HPDE6-E6E7 (cell line): ENCODE results near the gene NAGLU.
A peak's percentile ranks its signal among the peaks of the same experiment; 100 is the strongest.

Experiments used
- DNase-seq: peaks from one replicate; pipeline ENCODE4 v3.0.0; 2011; ENCODE audit warnings: missing footprints; ENCODE audit errors: extremely low spot score

Gene NAGLU

GRCh38 chr17:42536048-42536371 lies at the start of gene NAGLU:
Gene NAGLU, plus strand, starts transcription at chr17:42536241. Its CDS starts 32 bp downstream, at chr17:42536273.
- peak; percentile 94 for DNase-seq

DNA sequence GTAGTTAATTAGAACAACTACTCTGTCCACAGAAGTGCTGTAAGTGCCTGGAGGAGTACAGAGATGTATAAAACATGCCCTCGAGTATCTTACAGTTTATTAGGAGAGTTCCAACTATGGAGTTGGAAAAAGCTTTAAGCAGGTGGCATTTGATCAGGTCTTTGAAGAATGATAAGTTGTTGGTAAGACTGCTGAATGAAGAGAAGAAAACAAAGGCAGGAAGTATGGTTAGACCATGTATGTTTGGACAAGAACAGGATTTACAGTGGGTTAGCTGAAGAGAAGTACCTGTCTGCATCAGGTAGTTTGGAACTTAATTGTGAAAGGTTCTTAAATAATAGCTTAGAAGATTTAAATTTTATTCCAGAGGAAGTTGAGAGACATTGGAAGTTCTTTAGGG lies 48.0 kb upstream of the NAGLU start:
- DNase-seq, result no peak

DNA sequence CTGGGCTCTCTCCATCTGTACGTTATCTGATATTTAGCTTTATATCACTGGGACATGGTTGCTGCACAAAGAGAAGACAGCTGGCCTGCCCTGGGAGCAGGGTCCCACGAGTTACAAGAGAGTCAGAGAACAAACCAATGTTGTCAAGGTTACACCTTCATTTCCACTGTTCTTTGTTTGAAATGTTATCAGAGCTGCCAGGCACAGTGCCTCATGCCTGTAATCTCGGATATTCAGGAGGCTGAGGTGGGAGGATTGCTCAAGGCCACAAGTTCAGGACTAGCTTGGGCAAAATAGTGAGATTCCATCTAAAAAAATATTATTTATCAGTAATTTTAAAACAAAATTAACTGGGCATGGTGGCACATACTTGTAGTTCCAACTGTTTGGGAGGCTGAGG lies 42.7 kb upstream of the NAGLU start:
- DNase-seq, result no peak

DNA sequence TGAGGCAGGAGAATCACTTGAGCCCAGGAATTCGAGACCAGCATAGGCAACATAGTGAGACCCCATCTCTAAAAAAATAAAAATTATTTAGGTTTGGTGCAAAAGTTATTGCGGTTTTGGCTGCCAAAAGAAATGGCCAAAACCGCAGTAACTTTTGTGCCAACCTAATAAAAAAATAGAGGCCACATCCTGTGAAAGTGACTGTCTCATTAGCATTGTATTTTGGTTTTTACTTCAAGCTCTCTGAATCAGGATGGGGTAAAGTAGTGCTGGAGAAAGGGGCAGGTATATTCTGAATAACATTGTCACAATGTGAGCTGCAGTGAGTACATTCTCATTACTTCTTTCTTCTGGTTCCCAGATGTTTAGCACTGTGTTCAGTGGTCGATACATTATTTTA lies 41.4 kb upstream of the NAGLU start:
- no peak for DNase-seq

- DNase-seq, result no peak
Observed at GRCh38 chr17:42498828-42499227, 37.2 kb upstream of the NAGLU start.

DNA sequence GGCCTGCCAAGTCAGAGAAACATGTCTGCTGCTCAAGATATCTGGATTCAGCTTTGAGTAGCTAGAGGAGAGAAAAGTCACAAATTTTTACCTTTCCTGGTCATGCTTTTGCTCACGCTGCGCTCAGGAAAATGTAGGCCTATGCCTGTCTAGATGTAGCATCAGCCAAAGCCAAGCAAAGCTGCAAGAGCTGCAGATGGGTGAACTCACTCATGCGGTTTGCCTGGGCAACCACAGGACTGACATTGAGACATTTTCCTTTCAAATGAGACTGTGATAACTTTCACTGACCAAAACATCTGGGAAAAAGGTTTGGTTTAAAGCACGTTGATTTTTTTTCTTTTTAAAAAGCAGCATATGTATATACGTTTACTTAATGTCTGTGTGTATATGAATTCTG lies 34.0 kb upstream of the NAGLU start:
- DNase-seq, result no peak

GRCh38 chr17:42502926-42503325 lies 33.1 kb upstream of the NAGLU start:
- DNase-seq, result no peak

GRCh38 chr17:42507671-42508070 lies 28.4 kb upstream of the NAGLU start:
- DNase-seq, result no peak

- no peak for DNase-seq
Observed at GRCh38 chr17:42508426-42509165, 27.4 kb upstream of the NAGLU start.

DNA sequence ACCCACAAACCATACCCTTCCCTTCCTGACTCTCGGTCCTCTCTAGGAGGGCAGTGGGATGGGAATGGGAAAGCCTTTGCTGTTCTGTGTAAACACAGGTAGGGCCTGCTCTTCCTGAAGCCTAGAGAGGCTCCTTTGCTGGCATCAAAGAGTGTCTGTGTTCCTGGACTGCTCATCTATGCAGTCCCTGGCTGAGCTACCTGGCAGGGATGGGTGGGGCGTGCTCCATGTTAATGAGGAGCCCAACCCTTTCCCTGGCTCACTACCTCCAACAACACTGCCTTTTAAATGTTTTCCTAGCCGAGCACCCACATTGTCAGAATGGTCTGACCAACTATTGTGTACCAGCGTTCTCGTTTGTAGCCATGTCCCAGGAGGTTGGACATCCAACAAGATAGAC lies 26.6 kb upstream of the NAGLU start:
- DNase-seq, result no peak

DNA sequence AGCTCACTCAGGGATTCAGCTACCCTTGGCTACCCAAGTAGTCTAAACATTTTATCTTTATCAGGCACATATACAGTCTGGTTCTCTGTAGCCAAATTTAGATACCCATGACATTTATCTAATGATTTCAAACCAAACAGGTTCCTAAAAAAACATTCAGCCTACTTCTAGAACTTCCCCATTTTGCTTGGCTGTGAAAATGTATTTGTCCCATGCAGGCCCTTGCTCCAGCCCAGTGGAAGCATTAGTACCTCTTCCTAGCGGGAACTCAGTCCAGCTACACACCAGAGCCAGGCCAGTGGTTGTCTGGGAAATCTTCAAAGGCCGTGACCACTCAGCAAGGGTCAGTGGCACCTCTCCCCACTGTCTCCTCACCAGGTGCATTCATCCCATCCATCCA lies 26.2 kb upstream of the NAGLU start:
- DNase-seq, result no peak

GRCh38 chr17:42512246-42512645 lies 23.8 kb upstream of the NAGLU start:
- DNase-seq, result no peak

GRCh38 chr17:42512733-42513251 lies 23.2 kb upstream of the NAGLU start:
- DNase-seq, result no peak

- no peak for DNase-seq
Observed at GRCh38 chr17:42513686-42514085, 22.4 kb upstream of the NAGLU start.

DNA sequence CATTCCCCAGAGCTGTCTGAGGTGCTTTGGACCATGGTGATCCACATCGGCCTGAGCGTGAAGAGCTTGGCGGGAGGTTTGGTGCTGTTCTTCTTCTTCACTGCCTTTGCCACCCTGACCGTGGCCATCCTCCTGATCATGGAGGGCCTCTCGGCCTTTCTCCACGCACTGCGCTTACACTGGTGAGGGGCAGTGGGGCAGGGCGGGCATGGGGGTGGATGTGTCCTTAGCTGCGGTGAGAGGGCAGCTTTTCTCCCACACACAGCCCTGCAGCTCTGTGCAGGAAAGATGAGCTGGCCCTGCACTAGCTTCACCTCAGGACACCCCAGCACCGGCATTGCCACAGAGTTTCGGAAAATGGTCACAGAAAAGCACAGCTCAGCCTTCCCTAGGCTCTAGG lies 21.8 kb upstream of the NAGLU start:
- DNase-seq, result no peak

DNA sequence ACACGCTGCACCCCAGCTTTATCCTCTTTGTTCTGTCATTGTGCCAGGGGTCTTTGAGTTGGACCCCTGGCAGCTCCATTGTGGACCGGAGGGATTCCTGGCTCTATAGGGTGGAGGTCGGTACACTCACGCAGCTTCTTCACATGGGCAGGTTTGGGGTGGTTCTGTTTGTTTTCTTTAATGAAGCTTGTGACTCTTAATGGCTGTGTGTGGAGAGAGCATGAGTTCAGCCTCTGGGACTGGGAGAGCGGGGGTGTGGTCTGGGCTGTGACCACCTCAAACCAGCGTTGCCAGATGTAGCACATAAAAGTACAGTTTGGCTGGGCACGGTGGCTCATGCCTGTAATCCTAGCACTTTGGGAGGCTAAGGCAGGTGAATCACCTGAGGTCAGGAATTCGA lies 21.2 kb upstream of the NAGLU start:
- DNase-seq, result no peak

DNA sequence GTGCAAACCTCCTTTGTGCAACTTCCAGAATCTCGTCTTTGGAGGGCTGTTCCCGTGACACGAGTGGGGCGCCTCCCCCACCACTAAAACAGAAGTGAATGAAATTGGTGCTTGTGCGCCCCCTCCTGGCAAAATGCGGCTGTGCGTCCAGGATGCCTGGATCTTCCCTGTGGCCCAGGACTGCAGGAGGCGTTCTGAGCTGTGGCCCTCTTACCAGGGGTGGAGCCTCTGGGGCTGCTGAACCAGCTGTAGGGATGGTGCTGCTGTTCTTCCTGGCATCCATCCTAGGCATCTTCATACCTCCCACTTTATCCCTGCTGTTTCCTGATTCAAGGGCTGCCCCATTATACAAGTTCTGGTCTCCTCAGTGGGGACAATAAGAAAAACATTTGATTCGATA lies 18.5 kb upstream of the NAGLU start:
- peak; percentile 98 for DNase-seq

- DNase-seq, result peak; percentile 87
Observed at GRCh38 chr17:42518046-42518754, 17.8 kb upstream of the NAGLU start.

GRCh38 chr17:42518755-42519545 lies 17.1 kb upstream of the NAGLU start:
- peak; percentile 42 for DNase-seq

- DNase-seq, result peak; percentile 82
Observed at GRCh38 chr17:42519546-42520491, 16.2 kb upstream of the NAGLU start.

DNA sequence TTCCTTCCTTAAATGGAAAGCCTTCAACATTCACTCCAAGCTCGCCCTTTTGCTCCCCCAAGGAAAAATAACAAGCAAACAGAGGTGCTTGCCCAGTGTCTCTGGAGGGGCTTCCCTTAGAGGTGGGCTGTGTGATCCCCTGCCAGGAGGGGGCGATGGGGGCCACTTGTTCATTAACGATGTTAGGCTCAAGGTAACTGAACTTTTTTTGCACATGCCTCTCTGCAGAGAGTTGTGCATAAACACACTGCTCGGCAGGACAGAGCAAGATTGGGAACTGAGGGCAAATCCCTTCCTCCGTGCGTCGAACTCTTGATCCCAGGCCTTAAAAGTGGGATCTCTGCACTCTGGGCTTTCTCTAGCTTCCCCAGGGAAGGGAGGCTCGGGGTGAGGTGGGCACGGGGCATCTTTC lies 15.5 kb upstream of the NAGLU start:
- DNase-seq, result no peak
